Neural cell (in vitro differentiated cells): ENCODE data around the gene ABCC5.
"Not testable (repeated sequence)": the region's sequence is repeated elsewhere in the genome, so short reads cannot be mapped to it uniquely, and the experiment has no call there.

Source experiments
- CTCF ChIP-seq: fragments of 450-650 bp; IDR thresholded peaks from 2 replicates; pipeline ENCODE4 v1.5.1; 2014; ENCODE audit warnings: antibody characterized with exemption, mild to moderate bottlenecking, moderate library complexity; ENCODE audit not compliant: poor library complexity, severe bottlenecking
- EP300 ChIP-seq: fragments of 450-650 bp; conservative IDR thresholded peaks from 2 replicates; pipeline ENCODE4 v1.6.1; 2014; ENCODE audit warnings: antibody characterized with exemption, mild to moderate bottlenecking, moderate library complexity; ENCODE audit not compliant: poor library complexity, severe bottlenecking
- TAF1 ChIP-seq: IDR thresholded peaks from 2 replicates; pipeline ENCODE4 v1.6.1; 2012; ENCODE audit warnings: low read depth

- TF ChIP-seq CTCF, EP300, TAF1: not testable (repeated sequence)
Observed at GRCh38 chr3:184028275-184028890, 10.7 kb upstream of the ABCC5 start.
